DND-41 (cell line): ENCODE results near the gene TFCP2L1.

ENCODE experiments used
- ATAC-seq: fragments of 200-7000 bp; cut with Tn5 transposase; 3 replicates; pipeline ENCODE4 v1.9.1; 2021; ENCODE audit warnings: low read depth; ENCODE audit not compliant: insufficient read depth
- DNase-seq: peaks from one replicate; pipeline ENCODE4 v3.0.0-alpha.2; 2020
- H2AFZ ChIP-seq: 2 replicates; pipeline ENCODE4 v1.6.0; 2012; ENCODE audit warnings: low read depth, low read length
- H3K27ac ChIP-seq: 2 replicates; pipeline ENCODE4 v1.5.1; 2012; ENCODE audit warnings: low read length, inconsistent platforms
- H3K27me3 ChIP-seq: fragments of 200-600 bp; sonication (generic); 2 replicates; pipeline ENCODE4 v1.6.0; 2012; ENCODE audit warnings: low read length, mild to moderate bottlenecking, inconsistent platforms; ENCODE audit not compliant: insufficient read depth, poor library complexity
- H3K36me3 ChIP-seq: 2 replicates; pipeline ENCODE4 v1.5.1; 2012; ENCODE audit warnings: low read length, inconsistent platforms; ENCODE audit not compliant: insufficient read depth
- H3K4me1 ChIP-seq: 2 replicates; pipeline ENCODE4 v1.5.1; 2012; ENCODE audit warnings: mild to moderate bottlenecking, low read length; ENCODE audit not compliant: insufficient read depth
- H3K4me2 ChIP-seq: 2 replicates; pipeline ENCODE4 v1.6.0; 2012; ENCODE audit warnings: mild to moderate bottlenecking, moderate library complexity, low read length, inconsistent platforms; ENCODE audit not compliant: insufficient read depth
- H3K4me3 ChIP-seq, 2 experiments: fragments of 200-600 bp in 1 of 2; shearing (Covaris generic) in 1 of 2; 2 replicates each; pipeline ENCODE4 v1.5.1; 2012 to 2016; ENCODE audit warnings: inconsistent platforms in 2 of 2, low read length in 2 of 2, mild to moderate bottlenecking in 2 of 2, low read depth in 1 of 2, moderate library complexity in 1 of 2
- H3K79me2 ChIP-seq: 2 replicates; pipeline ENCODE4 v1.6.0; 2012; ENCODE audit warnings: low read length, inconsistent platforms; ENCODE audit not compliant: insufficient read depth
- H3K9ac ChIP-seq: 2 replicates; pipeline ENCODE4 v1.6.0; 2012; ENCODE audit warnings: low read depth, mild to moderate bottlenecking, inconsistent platforms, low read length, moderate library complexity
- H3K9me3 ChIP-seq: 2 replicates; pipeline ENCODE4 v1.5.1; 2012; ENCODE audit warnings: low read length, moderate library complexity, mild to moderate bottlenecking, inconsistent platforms; ENCODE audit not compliant: insufficient read depth, severe bottlenecking
- H4K20me1 ChIP-seq: 2 replicates; pipeline ENCODE4 v1.6.0; 2012; ENCODE audit warnings: low read length; ENCODE audit not compliant: insufficient read depth
- CTCF ChIP-seq: IDR thresholded peaks from 2 replicates; pipeline ENCODE4 v1.5.1; 2012; ENCODE audit warnings: borderline replicate concordance, low read length, moderate library complexity, mild to moderate bottlenecking; ENCODE audit not compliant: poor library complexity, severe bottlenecking; ENCODE audit errors: extremely low read depth
- EZH2 ChIP-seq: IDR thresholded peaks from 3 replicates; pipeline ENCODE4 v1.6.1; 2012; ENCODE audit warnings: borderline replicate concordance, low read depth, mild to moderate bottlenecking, moderate library complexity, low read length, inconsistent platforms; ENCODE audit not compliant: severe bottlenecking

TFCP2L1 gene

GRCh38 chr2:121196849-121197155 is 88.2 kb downstream of the TFCP2L1 start:
- Histone ChIP-seq H3K27me3 (no peaks in the 10 kb centered on the region), H4K20me1 (no peaks in the 10 kb centered on the region), H3K4me3 (no peak overlapping the region), H3K9ac (no peak overlapping the region), H3K4me2 (no peak overlapping the region), H3K4me1 (no peaks in the 10 kb centered on the region), H3K9me3 (no peaks in the 10 kb centered on the region), H3K36me3 (no peaks in the 10 kb centered on the region), H3K79me2 (no peaks in the 10 kb centered on the region), H2AFZ (no peak overlapping the region), H3K27ac (no peak overlapping the region)
- no peak for ATAC-seq
- TF ChIP-seq CTCF (no peak), EZH2 (no peak)
- no peak for DNase-seq

GRCh38 chr2:121196132-121196848 is 88.7 kb downstream of the TFCP2L1 start:
- Histone ChIP-seq H4K20me1 (no peaks in the 10 kb centered on the region), H2AFZ (no peak overlapping the region), H3K4me1 (no peaks in the 10 kb centered on the region), H3K36me3 (no peaks in the 10 kb centered on the region), H3K27ac (no peak overlapping the region), H3K9me3 (no peaks in the 10 kb centered on the region), H3K4me2 (no peak overlapping the region), H3K9ac (no peak overlapping the region), H3K79me2 (no peaks in the 10 kb centered on the region), H3K27me3 (no peaks in the 10 kb centered on the region), H3K4me3 (no peak overlapping the region)
- no peak for DNase-seq
- ATAC-seq, result no peak
- TF ChIP-seq CTCF (no peak), EZH2 (no peak)

- H3K36me3 ChIP-seq, result no peaks in the 10 kb centered on the region
- no peak overlapping the region for H3K27ac ChIP-seq
- TF ChIP-seq EZH2 (no peak), CTCF (no peak)
- no peak for ATAC-seq
- H4K20me1 ChIP-seq, result no peaks in the 10 kb centered on the region
- H3K4me1 ChIP-seq, result no peaks in the 10 kb centered on the region
- H3K9me3 ChIP-seq, result no peaks in the 10 kb centered on the region
- no peak overlapping the region for H3K9ac ChIP-seq
- no peak overlapping the region for H2AFZ ChIP-seq
- no peak for DNase-seq
- no peaks in the 10 kb centered on the region for H3K27me3 ChIP-seq
- no peaks in the 10 kb centered on the region for H3K79me2 ChIP-seq
- H3K4me2 ChIP-seq, result no peak overlapping the region
- no peak overlapping the region for H3K4me3 ChIP-seq
Observed at GRCh38 chr2:121195036-121195435, 90.0 kb downstream of the TFCP2L1 start.

GRCh38 chr2:121194626-121195025 is 90.4 kb downstream of the TFCP2L1 start:
- Histone ChIP-seq H3K4me1 (no peaks in the 10 kb centered on the region), H2AFZ (no peak overlapping the region), H3K79me2 (no peaks in the 10 kb centered on the region), H3K9me3 (no peaks in the 10 kb centered on the region), H3K36me3 (no peaks in the 10 kb centered on the region), H3K9ac (no peak overlapping the region), H3K27ac (no peak overlapping the region), H4K20me1 (no peaks in the 10 kb centered on the region), H3K27me3 (no peaks in the 10 kb centered on the region), H3K4me2 (no peak overlapping the region), H3K4me3 (no peak overlapping the region)
- ATAC-seq (no peak), DNase-seq (no peak)
- no peak for TF ChIP-seq EZH2
- TF ChIP-seq CTCF, result no peak
